ENCODE results near the gene MYNN.

- TF ChIP-seq EZH2phosphoT487 (IDR thresholded peaks at IDR 0.05) (no peak), CTCF (IDR thresholded peaks at IDR 0.05) (no peak), EZH2 (IDR thresholded peaks at IDR 0.05) (no peak)
Measured at GRCh38 chr3:169825316-169825715, 52.1 kb downstream of the MYNN start.

All from neural progenitor cell (in vitro differentiated cells).